ENCODE measurements around the gene FPR2. TPM values are rescaled to one million over a fixed set of nuclear protein-coding genes. Genes with fewer than 3 reads are reported as not detected.
"Not testable (repeated sequence)": the region's sequence is repeated elsewhere in the genome, so short reads cannot be mapped to it uniquely, and the experiment has no call there.

The FPR2 gene
- total RNA-seq, 2 donors from 2014 or later, result not detected

GRCh38 chr19:51799774-51800472, 38.9 kb downstream of the FPR2 start:
- Mint-ChIP-seq H3K9me3 (peaks cover 8% of the 10 kb centered on the region), H3K27ac (no peak overlapping the region), H3K4me3 (no peak overlapping the region), H3K36me3 (ENCODE audit: low read depth) (no peaks in the 10 kb centered on the region), H3K4me1 (no peaks in the 10 kb centered on the region), H3K27me3 (peaks cover 21% of the 10 kb centered on the region)
- ATAC-seq (replicated peaks), result no peak

GRCh38 chr19:51800473-51801244, 39.7 kb downstream of the FPR2 start:
- ATAC-seq (replicated peaks), result no peak
- Mint-ChIP-seq H3K4me3 (no peak overlapping the region), H3K36me3 (ENCODE audit: low read depth) (no peaks in the 10 kb centered on the region), H3K9me3 (peaks cover 8% of the 10 kb centered on the region), H3K27ac (no peak overlapping the region), H3K4me1 (no peaks in the 10 kb centered on the region), H3K27me3 (peaks cover 21% of the 10 kb centered on the region)

- no peaks in the 10 kb centered on the region for H3K4me1 Mint-ChIP-seq
- no peaks in the 10 kb centered on the region for H3K36me3 Mint-ChIP-seq (ENCODE audit: low read depth)
- no peak overlapping the region for H3K27ac Mint-ChIP-seq
- H3K4me3 Mint-ChIP-seq, result no peak overlapping the region
- no peak for ATAC-seq (replicated peaks)
- H3K9me3 Mint-ChIP-seq, result peaks cover 8% of the 10 kb centered on the region
- H3K27me3 Mint-ChIP-seq, result peaks cover 9% of the 10 kb centered on the region
Measured at GRCh38 chr19:51802775-51803174, 41.8 kb downstream of the FPR2 start.

- Mint-ChIP-seq H3K27me3 (peaks cover 5% of the 10 kb centered on the region), H3K36me3 (ENCODE audit: low read depth) (no peaks in the 10 kb centered on the region), H3K27ac (no peak overlapping the region), H3K4me3 (no peak overlapping the region), H3K9me3 (peaks cover 4% of the 10 kb centered on the region), H3K4me1 (no peaks in the 10 kb centered on the region)
- no peak for ATAC-seq (replicated peaks)
Measured at GRCh38 chr19:51803519-51803918, 42.5 kb downstream of the FPR2 start.

- no peak overlapping the region for H3K4me3 Mint-ChIP-seq
- H3K4me1 Mint-ChIP-seq, result no peaks in the 10 kb centered on the region
- peaks cover 4% of the 10 kb centered on the region for H3K9me3 Mint-ChIP-seq
- H3K27ac Mint-ChIP-seq, result no peak overlapping the region
- H3K27me3 Mint-ChIP-seq, result peaks cover 5% of the 10 kb centered on the region
- no peaks in the 10 kb centered on the region for H3K36me3 Mint-ChIP-seq (ENCODE audit: low read depth)
- ATAC-seq (replicated peaks), result no peak
Measured at GRCh38 chr19:51803967-51804366, 43.0 kb downstream of the FPR2 start.

- H3K36me3 Mint-ChIP-seq (ENCODE audit: low read depth); ATAC-seq (replicated peaks); H3K27me3 Mint-ChIP-seq; H3K9me3 Mint-ChIP-seq; H3K27ac Mint-ChIP-seq; H3K4me3 Mint-ChIP-seq; H3K4me1 Mint-ChIP-seq: not testable (repeated sequence)
Measured at GRCh38 chr19:51804789-51805188, 43.8 kb downstream of the FPR2 start.

GRCh38 chr19:51805396-51805795, 44.4 kb downstream of the FPR2 start:
- H3K27ac Mint-ChIP-seq; ATAC-seq (replicated peaks); H3K9me3 Mint-ChIP-seq; H3K4me3 Mint-ChIP-seq; H3K4me1 Mint-ChIP-seq; H3K36me3 Mint-ChIP-seq (ENCODE audit: low read depth); H3K27me3 Mint-ChIP-seq: not testable (repeated sequence)

GRCh38 chr19:51806571-51806970, 45.6 kb downstream of the FPR2 start:
- not testable (repeated sequence) for H3K36me3 Mint-ChIP-seq (ENCODE audit: low read depth); H3K4me1 Mint-ChIP-seq; H3K9me3 Mint-ChIP-seq; ATAC-seq (replicated peaks); H3K27ac Mint-ChIP-seq; H3K4me3 Mint-ChIP-seq; H3K27me3 Mint-ChIP-seq

GRCh38 chr19:51807111-51807701, 46.2 kb downstream of the FPR2 start:
- no peak overlapping the region for H3K4me3 Mint-ChIP-seq
- peaks cover 5% of the 10 kb centered on the region for H3K27me3 Mint-ChIP-seq
- ATAC-seq (replicated peaks), result no peak
- no peaks in the 10 kb centered on the region for H3K4me1 Mint-ChIP-seq
- peaks cover 8% of the 10 kb centered on the region for H3K9me3 Mint-ChIP-seq
- H3K27ac Mint-ChIP-seq, result no peak overlapping the region
- no peaks in the 10 kb centered on the region for H3K36me3 Mint-ChIP-seq (ENCODE audit: low read depth)

- no peaks in the 10 kb centered on the region for H3K36me3 Mint-ChIP-seq (ENCODE audit: low read depth)
- H3K27me3 Mint-ChIP-seq, result peaks cover 5% of the 10 kb centered on the region
- H3K4me3 Mint-ChIP-seq, result no peak overlapping the region
- ATAC-seq (replicated peaks), result no peak
- H3K27ac Mint-ChIP-seq, result no peak overlapping the region
- H3K4me1 Mint-ChIP-seq, result no peaks in the 10 kb centered on the region
- H3K9me3 Mint-ChIP-seq, result peaks cover 8% of the 10 kb centered on the region
Measured at GRCh38 chr19:51807925-51808324, 46.9 kb downstream of the FPR2 start.

- no peaks in the 10 kb centered on the region for H3K4me1 Mint-ChIP-seq
- H3K9me3 Mint-ChIP-seq, result peaks cover 8% of the 10 kb centered on the region
- no peak overlapping the region for H3K4me3 Mint-ChIP-seq
- no peaks in the 10 kb centered on the region for H3K36me3 Mint-ChIP-seq (ENCODE audit: low read depth)
- ATAC-seq (replicated peaks), result no peak
- peaks cover under 1% of the 10 kb centered on the region for H3K27me3 Mint-ChIP-seq
- no peak overlapping the region for H3K27ac Mint-ChIP-seq
Measured at GRCh38 chr19:51808333-51808986, 47.5 kb downstream of the FPR2 start.

- ATAC-seq (replicated peaks), result no peak
- Mint-ChIP-seq H3K4me1 (no peaks in the 10 kb centered on the region), H3K36me3 (ENCODE audit: low read depth) (no peaks in the 10 kb centered on the region), H3K4me3 (no peak overlapping the region), H3K27ac (no peak overlapping the region), H3K9me3 (peaks cover 8% of the 10 kb centered on the region), H3K27me3 (no peaks in the 10 kb centered on the region)
Measured at GRCh38 chr19:51809787-51810186, 48.8 kb downstream of the FPR2 start.

GRCh38 chr19:51810223-51810622, 49.2 kb downstream of the FPR2 start:
- Mint-ChIP-seq H3K36me3 (ENCODE audit: low read depth) (no peaks in the 10 kb centered on the region), H3K4me1 (no peaks in the 10 kb centered on the region), H3K9me3 (peaks cover 8% of the 10 kb centered on the region), H3K27me3 (no peaks in the 10 kb centered on the region), H3K4me3 (no peak overlapping the region), H3K27ac (no peak overlapping the region)
- ATAC-seq (replicated peaks), result no peak

GRCh38 chr19:51811344-51811743, 50.4 kb downstream of the FPR2 start:
- H3K27me3 Mint-ChIP-seq, result no peaks in the 10 kb centered on the region
- H3K4me1 Mint-ChIP-seq, result no peaks in the 10 kb centered on the region
- H3K27ac Mint-ChIP-seq, result no peak overlapping the region
- ATAC-seq (replicated peaks), result no peak
- no peaks in the 10 kb centered on the region for H3K36me3 Mint-ChIP-seq (ENCODE audit: low read depth)
- H3K9me3 Mint-ChIP-seq, result peaks cover 8% of the 10 kb centered on the region
- no peak overlapping the region for H3K4me3 Mint-ChIP-seq

All from activated T-helper 17 cell treated with anti-CD3 and anti-CD28 coated beads, Interleukin-2, amount 50 U/mL, for 72 hours (primary cell).